ENCODE results near the gene LTBP1.
"Not testable (repeated sequence)": the region's sequence is repeated elsewhere in the genome, so short reads cannot be mapped to it uniquely, and the experiment has no call there.

The LTBP1 gene

GRCh38 chr2:32946314-32947075 is at the start of gene LTBP1:
TSS of gene LTBP1 (plus strand) at chr2:32946953. CDS start at chr2:32947325, 372 bp downstream.
- DNase-seq (ENCODE audit: low spot score), result peak; percentile 78

DNA sequence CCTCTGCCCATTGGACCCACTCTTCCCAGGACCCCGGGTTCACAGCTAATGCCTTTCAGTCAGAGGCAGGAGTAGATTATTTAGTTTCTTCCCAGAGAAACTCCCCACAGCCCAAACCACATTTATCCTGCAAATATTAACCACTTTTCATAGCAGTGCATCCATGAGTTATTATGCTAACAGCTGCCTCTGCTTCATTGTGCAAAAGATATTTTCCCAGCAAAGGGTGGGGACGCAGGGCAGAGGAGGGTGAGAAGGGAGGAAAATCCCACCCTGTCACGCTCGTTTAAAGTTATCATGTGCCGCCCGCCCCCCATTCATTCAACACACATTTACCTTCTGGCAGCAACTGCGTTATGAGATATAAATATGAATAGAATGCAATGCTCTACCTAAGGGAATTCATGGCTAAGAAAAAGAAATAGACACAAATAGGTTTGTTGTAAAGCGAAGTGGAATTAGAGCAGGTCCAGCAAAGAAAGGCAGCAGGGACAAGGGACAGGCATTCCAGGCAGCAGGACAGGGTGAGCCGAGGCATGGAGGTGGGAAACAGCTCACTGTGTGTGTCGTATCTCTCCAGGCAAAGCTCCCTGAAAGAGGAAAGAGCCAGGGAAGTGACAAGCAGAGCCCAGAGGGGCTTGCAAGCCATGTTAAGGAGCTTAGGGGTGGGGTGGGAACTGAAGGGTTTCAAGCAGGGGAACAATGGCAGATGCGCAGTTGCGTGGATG is 46.3 kb upstream of the LTBP1 start:
- no peak for DNase-seq (ENCODE audit: low spot score)

- DNase-seq (ENCODE audit: low spot score), result no peak
Observed at GRCh38 chr2:32901313-32901712, 45.4 kb upstream of the LTBP1 start.

GRCh38 chr2:32902174-32902573 is 44.6 kb upstream of the LTBP1 start:
- no peak for DNase-seq (ENCODE audit: low spot score)

DNA sequence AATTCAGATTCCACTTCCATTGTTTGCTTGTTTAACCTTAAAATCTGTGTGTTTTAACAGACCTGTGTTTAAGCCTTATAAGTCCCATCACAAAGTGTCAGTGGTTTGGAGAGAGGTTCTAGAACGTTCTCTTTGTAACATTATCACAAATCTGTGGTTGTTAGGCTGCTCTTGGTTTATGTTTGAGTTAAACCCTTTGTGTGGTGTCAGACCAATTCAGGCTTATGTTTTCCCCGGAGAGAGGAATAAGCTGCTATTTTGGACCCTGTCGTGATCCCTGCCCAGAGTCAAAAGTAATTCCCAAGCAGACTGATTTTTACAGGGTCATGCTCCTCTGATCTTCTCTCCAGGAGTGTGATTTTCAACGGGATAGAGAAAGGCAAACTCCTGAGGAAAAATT is 43.8 kb upstream of the LTBP1 start:
- DNase-seq (ENCODE audit: low spot score), result no peak

GRCh38 chr2:32904074-32904473 is 42.7 kb upstream of the LTBP1 start:
- no peak for DNase-seq (ENCODE audit: low spot score)

GRCh38 chr2:32904751-32905150 is 42.0 kb upstream of the LTBP1 start:
- no peak for DNase-seq (ENCODE audit: low spot score)

GRCh38 chr2:32905270-32905669 is 41.5 kb upstream of the LTBP1 start:
- no peak for DNase-seq (ENCODE audit: low spot score)

DNA sequence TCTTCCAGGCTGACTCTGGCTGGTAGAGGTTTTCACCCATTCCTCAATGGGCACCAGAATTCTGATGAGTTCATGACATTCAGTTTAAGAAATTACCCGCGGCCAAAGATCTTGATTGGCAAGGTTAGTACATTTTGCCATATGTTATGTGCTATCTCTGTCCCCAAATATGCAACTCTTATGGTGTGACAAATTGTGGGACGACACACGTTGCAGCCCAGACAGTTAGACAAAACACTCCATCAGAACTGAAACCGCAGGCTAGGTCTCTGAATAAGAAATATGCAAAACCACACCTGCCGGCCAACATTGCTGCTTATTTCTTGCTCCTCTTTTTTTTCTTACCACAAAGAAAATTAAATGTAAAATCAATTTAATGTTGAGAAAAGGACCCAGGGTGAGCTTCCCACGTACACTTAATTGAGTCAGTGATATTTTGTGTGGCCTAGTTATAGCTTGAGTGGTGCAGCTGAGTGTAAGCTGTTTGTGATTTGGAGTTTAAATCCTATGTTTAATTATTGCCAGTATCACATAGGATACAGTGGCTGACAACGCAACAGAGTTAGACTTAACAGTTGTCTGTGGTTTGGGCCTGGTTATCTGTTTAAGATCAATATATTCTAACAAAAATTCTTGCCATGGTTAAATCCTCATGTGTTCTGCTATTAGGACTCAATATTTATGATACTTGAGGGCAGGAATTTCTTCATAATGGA is 35.7 kb upstream of the LTBP1 start:
- no peak for DNase-seq (ENCODE audit: low spot score)

GRCh38 chr2:32915694-32916093 is 31.1 kb upstream of the LTBP1 start:
- DNase-seq (ENCODE audit: low spot score), result no peak

GRCh38 chr2:32918774-32919173 is 28.0 kb upstream of the LTBP1 start:
- no peak for DNase-seq (ENCODE audit: low spot score)

- not testable (repeated sequence) for DNase-seq (ENCODE audit: low spot score)
Observed at GRCh38 chr2:32919901-32920300, 26.9 kb upstream of the LTBP1 start.

GRCh38 chr2:32921486-32921885 is 25.3 kb upstream of the LTBP1 start:
- not testable (repeated sequence) for DNase-seq (ENCODE audit: low spot score)

GRCh38 chr2:32922501-32922900 is 24.3 kb upstream of the LTBP1 start:
- DNase-seq (ENCODE audit: low spot score), result no peak

DNA sequence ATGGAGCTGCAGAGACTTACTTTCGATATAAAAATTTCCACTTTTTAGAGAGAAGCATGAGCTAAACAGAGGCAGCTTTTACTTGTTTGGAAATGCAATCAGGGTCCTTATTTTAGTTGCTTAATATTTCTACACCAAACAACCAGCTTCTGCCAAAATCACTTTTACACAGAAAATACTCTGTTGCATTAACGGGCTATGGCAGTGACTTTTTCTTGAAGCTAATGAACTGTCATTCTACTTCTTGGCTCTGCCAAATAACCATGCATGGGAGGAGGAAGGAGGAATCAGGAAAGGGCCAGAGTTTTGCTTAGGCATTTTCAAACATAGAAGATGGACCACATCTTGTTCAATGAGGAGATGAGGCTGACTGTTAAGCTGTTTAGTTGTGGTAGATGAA is 23.6 kb upstream of the LTBP1 start:
- DNase-seq (ENCODE audit: low spot score), result no peak

- no peak for DNase-seq (ENCODE audit: low spot score)
Observed at GRCh38 chr2:32925283-32925815, 21.4 kb upstream of the LTBP1 start.

DNA sequence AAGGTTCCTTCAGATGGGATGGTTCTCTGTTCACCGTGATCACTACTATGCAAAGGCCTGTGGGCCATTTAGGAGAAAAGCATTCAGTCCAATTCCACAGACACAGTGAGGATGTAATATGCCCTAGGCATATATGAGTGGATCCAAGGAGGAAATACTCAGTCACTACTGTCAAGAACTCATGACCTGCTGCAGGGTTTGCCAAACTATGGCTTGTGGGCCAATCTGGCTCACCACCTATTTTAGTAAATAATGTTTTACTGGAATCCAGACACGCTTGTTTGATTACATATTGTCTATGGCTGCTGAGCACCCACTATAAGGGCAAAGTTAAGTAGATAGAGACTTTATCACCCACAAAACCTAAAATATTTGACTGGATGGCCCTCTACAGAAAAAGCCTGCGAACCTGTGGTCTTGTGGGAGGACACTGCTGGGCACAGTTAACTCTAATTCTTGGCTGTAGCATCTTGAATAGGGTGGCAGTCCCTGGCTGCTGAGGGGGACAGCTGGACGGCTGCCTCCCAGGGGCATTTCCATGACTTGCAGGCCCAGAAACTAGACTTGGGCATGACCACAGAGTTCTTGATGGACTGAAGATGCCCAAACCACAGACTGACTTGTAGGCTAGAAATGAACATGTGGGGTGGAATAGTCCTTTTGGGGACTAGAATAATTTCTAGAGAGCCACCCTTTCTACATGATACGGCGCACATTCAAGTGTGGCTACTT is 20.6 kb upstream of the LTBP1 start:
- DNase-seq (ENCODE audit: low spot score), result no peak

GRCh38 chr2:32926708-32927084 is 20.1 kb upstream of the LTBP1 start:
- DNase-seq (ENCODE audit: low spot score), result no peak

DNA sequence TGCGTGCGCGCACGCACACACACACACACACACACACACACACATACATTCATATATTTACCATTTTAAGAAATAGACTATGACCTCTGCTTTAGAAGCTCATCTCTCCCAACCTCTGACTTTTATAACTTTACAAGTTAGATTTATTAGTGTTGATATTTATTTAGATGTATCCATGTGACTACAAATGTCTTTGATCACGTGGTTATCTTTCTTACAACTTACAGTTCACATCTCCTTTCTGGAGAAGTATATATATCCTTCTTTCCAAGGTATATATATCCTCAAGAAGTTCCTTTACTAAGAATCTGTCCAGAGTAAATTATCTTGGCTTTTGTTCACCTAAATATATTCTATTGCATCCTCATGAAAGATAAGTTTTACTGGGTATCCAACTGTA is 16.3 kb upstream of the LTBP1 start:
- no peak for DNase-seq (ENCODE audit: low spot score)

GRCh38 chr2:32931519-32931918 is 15.2 kb upstream of the LTBP1 start:
- DNase-seq (ENCODE audit: low spot score), result no peak

- no peak for DNase-seq (ENCODE audit: low spot score)
Observed at GRCh38 chr2:32931945-32932709, 14.6 kb upstream of the LTBP1 start.

All from HuH-7 (cell line).